Measurements from ENCODE around the gene TOM1L1.

TOM1L1 gene

GRCh38 chr17:54947396-54947795 is 46.7 kb downstream of the TOM1L1 start:
- H3K4me3 ChIP-seq (ENCODE audit: low read length), result no peak overlapping the region
- no peaks in the 10 kb centered on the region for H3K36me3 ChIP-seq (ENCODE audit: control insufficient read depth, insufficient read depth, low read length, severe bottlenecking)
- H3K9ac ChIP-seq (ENCODE audit: low read length), result no peak overlapping the region
- peaks cover 5% of the 10 kb centered on the region for H3K4me1 ChIP-seq (ENCODE audit: control insufficient read depth, insufficient read depth, low read length)
- DNase-seq (ENCODE audit: low read depth), result no peak
- no peaks in the 10 kb centered on the region for H3K9me3 ChIP-seq (ENCODE audit: control insufficient read depth, low read length)
- H3K27me3 ChIP-seq (replicated peaks; ENCODE audit: control insufficient read depth, insufficient read depth, low read length), result no peaks in the 10 kb centered on the region

GRCh38 chr17:54948380-54948779 is 47.7 kb downstream of the TOM1L1 start:
- H3K9me3 ChIP-seq (ENCODE audit: control insufficient read depth, low read length), result no peaks in the 10 kb centered on the region
- H3K36me3 ChIP-seq (ENCODE audit: control insufficient read depth, insufficient read depth, low read length, severe bottlenecking), result no peaks in the 10 kb centered on the region
- DNase-seq (ENCODE audit: low read depth), result no peak
- H3K9ac ChIP-seq (ENCODE audit: low read length), result no peak overlapping the region
- peaks cover 5% of the 10 kb centered on the region for H3K4me1 ChIP-seq (ENCODE audit: control insufficient read depth, insufficient read depth, low read length)
- no peaks in the 10 kb centered on the region for H3K27me3 ChIP-seq (replicated peaks; ENCODE audit: control insufficient read depth, insufficient read depth, low read length)
- no peak overlapping the region for H3K4me3 ChIP-seq (ENCODE audit: low read length)

GRCh38 chr17:54950116-54950515 is 49.5 kb downstream of the TOM1L1 start:
- Histone ChIP-seq H3K4me1 (ENCODE audit: control insufficient read depth, insufficient read depth, low read length) (peaks cover 5% of the 10 kb centered on the region), H3K36me3 (ENCODE audit: control insufficient read depth, insufficient read depth, low read length, severe bottlenecking) (no peaks in the 10 kb centered on the region), H3K9ac (ENCODE audit: low read length) (no peak overlapping the region), H3K27me3 (replicated peaks; ENCODE audit: control insufficient read depth, insufficient read depth, low read length) (no peaks in the 10 kb centered on the region), H3K4me3 (ENCODE audit: low read length) (no peak overlapping the region), H3K9me3 (ENCODE audit: control insufficient read depth, low read length) (no peaks in the 10 kb centered on the region)
- no peak for DNase-seq (ENCODE audit: low read depth)

- no peaks in the 10 kb centered on the region for H3K36me3 ChIP-seq (ENCODE audit: control insufficient read depth, insufficient read depth, low read length, severe bottlenecking)
- no peak overlapping the region for H3K4me3 ChIP-seq (ENCODE audit: low read length)
- no peak for DNase-seq (ENCODE audit: low read depth)
- no peak overlapping the region for H3K9ac ChIP-seq (ENCODE audit: low read length)
- H3K9me3 ChIP-seq (ENCODE audit: control insufficient read depth, low read length), result no peaks in the 10 kb centered on the region
- no peaks in the 10 kb centered on the region for H3K27me3 ChIP-seq (replicated peaks; ENCODE audit: control insufficient read depth, insufficient read depth, low read length)
- peaks cover 5% of the 10 kb centered on the region for H3K4me1 ChIP-seq (ENCODE audit: control insufficient read depth, insufficient read depth, low read length)
Observed at GRCh38 chr17:54951286-54951685, 50.6 kb downstream of the TOM1L1 start.

GRCh38 chr17:54956791-54957190 is 56.1 kb downstream of the TOM1L1 start:
- no peak for DNase-seq (ENCODE audit: low read depth)
- no peak overlapping the region for H3K4me3 ChIP-seq (ENCODE audit: low read length)
- no peaks in the 10 kb centered on the region for H3K4me1 ChIP-seq (ENCODE audit: control insufficient read depth, insufficient read depth, low read length)
- peaks cover 45% of the 10 kb centered on the region for H3K36me3 ChIP-seq (ENCODE audit: control insufficient read depth, insufficient read depth, low read length, severe bottlenecking)
- H3K9ac ChIP-seq (ENCODE audit: low read length), result no peak overlapping the region
- H3K9me3 ChIP-seq (ENCODE audit: control insufficient read depth, low read length), result no peaks in the 10 kb centered on the region
- H3K27me3 ChIP-seq (replicated peaks; ENCODE audit: control insufficient read depth, insufficient read depth, low read length), result no peaks in the 10 kb centered on the region

- H3K9me3 ChIP-seq (ENCODE audit: control insufficient read depth, low read length), result no peaks in the 10 kb centered on the region
- peak; percentile 42 for DNase-seq (ENCODE audit: low read depth)
- peaks cover 22% of the 10 kb centered on the region for H3K4me1 ChIP-seq (ENCODE audit: control insufficient read depth, insufficient read depth, low read length)
- H3K9ac ChIP-seq (ENCODE audit: low read length), result peak overlapping the region; percentile 90
- H3K36me3 ChIP-seq (ENCODE audit: control insufficient read depth, insufficient read depth, low read length, severe bottlenecking), result peaks cover 22% of the 10 kb centered on the region
- H3K27me3 ChIP-seq (replicated peaks; ENCODE audit: control insufficient read depth, insufficient read depth, low read length), result no peaks in the 10 kb centered on the region
- peak overlapping the region; percentile 88 for H3K4me3 ChIP-seq (ENCODE audit: low read length)
Observed at GRCh38 chr17:54967621-54968261, 67.1 kb downstream of the TOM1L1 start.

- H3K9ac ChIP-seq (ENCODE audit: low read length), result peak within 1 kb of the TSS; percentile 90
- peak within 1 kb of the TSS; percentile 88 for H3K4me3 ChIP-seq (ENCODE audit: low read length)
- peaks cover 15% of the 10 kb centered on the region for H3K36me3 ChIP-seq (ENCODE audit: control insufficient read depth, insufficient read depth, low read length, severe bottlenecking)
- DNase-seq (ENCODE audit: low read depth), result peak; percentile 98
- H3K4me1 ChIP-seq (ENCODE audit: control insufficient read depth, insufficient read depth, low read length), result peaks cover 22% of the 10 kb centered on the region
- H3K27me3 ChIP-seq (replicated peaks; ENCODE audit: control insufficient read depth, insufficient read depth, low read length), result no peaks in the 10 kb centered on the region
- H3K9me3 ChIP-seq (ENCODE audit: control insufficient read depth, low read length), result no peaks in the 10 kb centered on the region
Observed at GRCh38 chr17:54968262-54968987, 67.8 kb downstream of the TOM1L1 start, which contains the start of the genes COX11 and STXBP4. COX11 (minus strand) TSS chr17:54968654; CDS start chr17:54968646, 8 bp downstream. STXBP4 (plus strand) TSS chr17:54968765; CDS start chr17:54986220, 17,455 bp downstream.

GRCh38 chr17:54968988-54969332 is 68.3 kb downstream of the TOM1L1 start:
- Histone ChIP-seq H3K36me3 (ENCODE audit: control insufficient read depth, insufficient read depth, low read length, severe bottlenecking) (peaks cover 10% of the 10 kb centered on the region), H3K4me1 (ENCODE audit: control insufficient read depth, insufficient read depth, low read length) (peaks cover 22% of the 10 kb centered on the region), H3K9me3 (ENCODE audit: control insufficient read depth, low read length) (no peaks in the 10 kb centered on the region), H3K27me3 (replicated peaks; ENCODE audit: control insufficient read depth, insufficient read depth, low read length) (no peaks in the 10 kb centered on the region), H3K9ac (ENCODE audit: low read length) (peak overlapping the region; percentile 90), H3K4me3 (ENCODE audit: low read length) (peak overlapping the region; percentile 88)
- peak; percentile 74 for DNase-seq (ENCODE audit: low read depth)

GRCh38 chr17:54969658-54970572 is 69.3 kb downstream of the TOM1L1 start:
- Histone ChIP-seq H3K4me1 (ENCODE audit: control insufficient read depth, insufficient read depth, low read length) (peaks cover 22% of the 10 kb centered on the region), H3K4me3 (ENCODE audit: low read length) (peak overlapping the region; percentile 88), H3K36me3 (ENCODE audit: control insufficient read depth, insufficient read depth, low read length, severe bottlenecking) (peaks cover under 1% of the 10 kb centered on the region), H3K27me3 (replicated peaks; ENCODE audit: control insufficient read depth, insufficient read depth, low read length) (no peaks in the 10 kb centered on the region), H3K9ac (ENCODE audit: low read length) (peak overlapping the region; percentile 90), H3K9me3 (ENCODE audit: control insufficient read depth, low read length) (no peaks in the 10 kb centered on the region)
- DNase-seq (ENCODE audit: low read depth), result no peak

- Histone ChIP-seq H3K4me1 (ENCODE audit: control insufficient read depth, insufficient read depth, low read length) (peaks cover 18% of the 10 kb centered on the region), H3K4me3 (ENCODE audit: low read length) (no peak overlapping the region), H3K9ac (ENCODE audit: low read length) (no peak overlapping the region), H3K27me3 (replicated peaks; ENCODE audit: control insufficient read depth, insufficient read depth, low read length) (no peaks in the 10 kb centered on the region), H3K9me3 (ENCODE audit: control insufficient read depth, low read length) (no peaks in the 10 kb centered on the region), H3K36me3 (ENCODE audit: control insufficient read depth, insufficient read depth, low read length, severe bottlenecking) (no peaks in the 10 kb centered on the region)
- DNase-seq (ENCODE audit: low read depth), result no peak
Observed at GRCh38 chr17:54971147-54971546, 70.5 kb downstream of the TOM1L1 start.

- peaks cover 11% of the 10 kb centered on the region for H3K4me1 ChIP-seq (ENCODE audit: control insufficient read depth, insufficient read depth, low read length)
- H3K9ac ChIP-seq (ENCODE audit: low read length), result no peak overlapping the region
- no peaks in the 10 kb centered on the region for H3K27me3 ChIP-seq (replicated peaks; ENCODE audit: control insufficient read depth, insufficient read depth, low read length)
- no peaks in the 10 kb centered on the region for H3K36me3 ChIP-seq (ENCODE audit: control insufficient read depth, insufficient read depth, low read length, severe bottlenecking)
- H3K4me3 ChIP-seq (ENCODE audit: low read length), result no peak overlapping the region
- no peaks in the 10 kb centered on the region for H3K9me3 ChIP-seq (ENCODE audit: control insufficient read depth, low read length)
- no peak for DNase-seq (ENCODE audit: low read depth)
Observed at GRCh38 chr17:54971901-54972300, 71.2 kb downstream of the TOM1L1 start.
